Measurements from ENCODE around the gene SLC22A4.
A peak's percentile ranks its signal among the peaks of the same experiment; 100 is the strongest.

The SLC22A4 gene

DNA sequence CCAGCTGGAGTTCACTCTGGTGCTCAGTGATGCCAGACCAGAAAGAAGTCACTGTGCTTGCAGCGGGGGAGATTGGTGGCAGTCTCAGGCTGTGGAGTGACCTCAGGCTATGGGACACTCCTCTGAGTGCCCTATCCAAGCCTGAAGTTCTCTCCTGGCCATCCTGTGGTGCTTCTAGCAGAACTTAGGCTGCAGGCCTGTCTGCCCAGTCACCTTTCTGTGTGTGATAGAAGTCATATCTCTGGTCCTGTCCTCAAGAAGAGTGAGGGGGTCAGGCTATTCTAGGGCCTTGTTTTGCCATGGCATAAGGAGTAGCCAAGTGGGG, 27.4 kb upstream of the SLC22A4 start:
- TF ChIP-seq, protein P1, sequence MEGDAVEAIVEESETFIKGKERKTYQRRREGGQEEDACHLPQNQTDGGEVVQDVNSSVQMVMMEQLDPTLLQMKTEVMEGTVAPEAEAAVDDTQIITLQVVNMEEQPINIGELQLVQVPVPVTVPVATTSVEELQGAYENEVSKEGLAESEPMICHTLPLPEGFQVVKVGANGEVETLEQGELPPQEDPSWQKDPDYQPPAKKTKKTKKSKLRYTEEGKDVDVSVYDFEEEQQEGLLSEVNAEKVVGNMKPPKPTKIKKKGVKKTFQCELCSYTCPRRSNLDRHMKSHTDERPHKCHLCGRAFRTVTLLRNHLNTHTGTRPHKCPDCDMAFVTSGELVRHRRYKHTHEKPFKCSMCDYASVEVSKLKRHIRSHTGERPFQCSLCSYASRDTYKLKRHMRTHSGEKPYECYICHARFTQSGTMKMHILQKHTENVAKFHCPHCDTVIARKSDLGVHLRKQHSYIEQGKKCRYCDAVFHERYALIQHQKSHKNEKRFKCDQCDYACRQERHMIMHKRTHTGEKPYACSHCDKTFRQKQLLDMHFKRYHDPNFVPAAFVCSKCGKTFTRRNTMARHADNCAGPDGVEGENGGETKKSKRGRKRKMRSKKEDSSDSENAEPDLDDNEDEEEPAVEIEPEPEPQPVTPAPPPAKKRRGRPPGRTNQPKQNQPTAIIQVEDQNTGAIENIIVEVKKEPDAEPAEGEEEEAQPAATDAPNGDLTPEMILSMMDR (IDR thresholded peaks at IDR 0.05; ENCODE audit: poor library complexity, severe bottlenecking): no peak
- Histone ChIP-seq H3K27me3 (ENCODE audit: insufficient read depth, poor library complexity, severe bottlenecking) (no peaks in the 10 kb centered on the region), H3K4me3 (ENCODE audit: severe bottlenecking) (no peak overlapping the region), H3K36me3 (ENCODE audit: low read depth) (peaks cover 29% of the 10 kb centered on the region), H3K27ac (ENCODE audit: poor library complexity, severe bottlenecking) (peak overlapping the region; percentile 95), H3K4me1 (ENCODE audit: insufficient read depth, poor library complexity, severe bottlenecking) (peaks cover 26% of the 10 kb centered on the region), H3K9me3 (ENCODE audit: severe bottlenecking) (no peaks in the 10 kb centered on the region)
- no peak for DNase-seq (ENCODE audit: low spot score)
- no peak for ATAC-seq (ENCODE audit: low read depth)

DNA sequence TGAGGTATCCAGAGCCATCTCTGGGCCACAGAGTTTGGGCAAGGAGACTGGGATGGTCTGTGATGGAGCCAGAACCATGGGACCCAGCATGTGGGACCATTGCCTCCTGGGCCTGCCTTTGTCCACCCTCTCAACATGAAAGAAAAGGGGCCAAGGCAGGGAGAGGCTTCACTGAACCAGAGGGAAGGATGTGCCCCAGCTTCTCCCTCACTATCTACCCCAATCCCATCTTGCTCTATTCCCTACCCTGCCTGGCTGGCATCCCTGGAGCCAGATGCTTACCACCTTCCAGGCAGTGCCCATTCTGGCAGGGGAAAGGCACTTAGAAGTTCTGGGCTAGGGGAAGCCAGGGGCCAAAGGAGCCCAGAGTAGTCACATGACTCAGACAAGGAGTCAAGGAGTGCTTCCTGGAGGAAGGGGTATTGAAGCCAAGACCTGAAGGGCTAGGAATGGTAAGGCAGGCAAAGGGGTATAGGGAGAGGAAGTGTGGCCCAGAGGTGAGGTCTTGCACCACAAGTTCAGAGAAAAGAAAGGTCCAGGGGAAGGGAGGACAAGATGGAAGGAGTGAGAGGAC, 26.9 kb upstream of the SLC22A4 start:
- no peaks in the 10 kb centered on the region for H3K9me3 ChIP-seq (ENCODE audit: severe bottlenecking)
- H3K27me3 ChIP-seq (ENCODE audit: insufficient read depth, poor library complexity, severe bottlenecking): no peaks in the 10 kb centered on the region
- DNase-seq (ENCODE audit: low spot score) (no peak), ATAC-seq (ENCODE audit: low read depth) (no peak)
- H3K4me3 ChIP-seq (ENCODE audit: severe bottlenecking): no peak overlapping the region
- TF ChIP-seq, protein P1 (IDR thresholded peaks at IDR 0.05; ENCODE audit: poor library complexity, severe bottlenecking): no peak
- H3K4me1 ChIP-seq (ENCODE audit: insufficient read depth, poor library complexity, severe bottlenecking): peaks cover 26% of the 10 kb centered on the region
- no peak overlapping the region for H3K27ac ChIP-seq (ENCODE audit: poor library complexity, severe bottlenecking)
- H3K36me3 ChIP-seq (ENCODE audit: low read depth): peaks cover 33% of the 10 kb centered on the region

DNA sequence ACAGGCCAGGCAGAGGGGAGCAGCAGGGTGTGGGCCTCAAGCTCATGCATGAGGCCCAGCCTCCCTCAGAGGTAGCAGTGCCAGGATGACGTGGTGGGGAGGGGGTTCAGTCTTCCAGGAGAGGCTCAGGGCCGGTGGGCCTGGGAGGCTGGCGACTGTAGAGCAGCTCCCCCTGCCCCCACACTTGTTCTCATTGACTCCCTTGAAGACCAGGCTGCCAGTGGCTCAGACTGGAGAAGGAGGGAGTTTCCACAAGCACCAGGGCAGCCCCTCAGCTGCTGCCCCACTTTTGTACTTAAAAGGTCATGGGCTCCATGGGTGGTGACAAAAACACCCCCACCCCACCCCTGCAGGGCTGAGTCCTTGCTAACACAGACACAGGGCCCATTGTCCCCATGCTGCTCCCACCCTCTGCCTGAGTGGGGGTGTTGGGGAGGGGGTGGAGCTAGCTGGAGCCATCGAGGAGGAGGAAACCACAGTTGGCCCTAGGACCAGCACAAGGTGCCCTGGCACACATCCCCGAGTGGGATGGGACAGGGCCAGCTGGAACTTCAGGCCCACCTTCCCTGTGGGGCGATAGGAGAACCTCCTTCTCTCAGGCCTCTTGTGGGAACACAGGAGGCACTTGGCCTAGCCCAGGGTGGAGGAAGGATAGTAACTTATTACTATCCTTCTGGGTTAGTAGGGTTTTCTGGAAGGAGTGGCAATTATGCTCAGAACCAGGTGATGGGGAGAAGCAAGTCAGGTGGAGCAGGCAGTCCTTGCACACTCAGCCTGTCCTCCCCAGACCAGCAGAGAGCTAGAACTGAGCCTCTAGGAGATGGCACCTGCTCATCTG, 26.0 kb upstream of the SLC22A4 start:
- Histone ChIP-seq H3K27ac (ENCODE audit: poor library complexity, severe bottlenecking) (no peak overlapping the region), H3K36me3 (ENCODE audit: low read depth) (peaks cover 32% of the 10 kb centered on the region)
- no peak for ATAC-seq (ENCODE audit: low read depth)

DNA sequence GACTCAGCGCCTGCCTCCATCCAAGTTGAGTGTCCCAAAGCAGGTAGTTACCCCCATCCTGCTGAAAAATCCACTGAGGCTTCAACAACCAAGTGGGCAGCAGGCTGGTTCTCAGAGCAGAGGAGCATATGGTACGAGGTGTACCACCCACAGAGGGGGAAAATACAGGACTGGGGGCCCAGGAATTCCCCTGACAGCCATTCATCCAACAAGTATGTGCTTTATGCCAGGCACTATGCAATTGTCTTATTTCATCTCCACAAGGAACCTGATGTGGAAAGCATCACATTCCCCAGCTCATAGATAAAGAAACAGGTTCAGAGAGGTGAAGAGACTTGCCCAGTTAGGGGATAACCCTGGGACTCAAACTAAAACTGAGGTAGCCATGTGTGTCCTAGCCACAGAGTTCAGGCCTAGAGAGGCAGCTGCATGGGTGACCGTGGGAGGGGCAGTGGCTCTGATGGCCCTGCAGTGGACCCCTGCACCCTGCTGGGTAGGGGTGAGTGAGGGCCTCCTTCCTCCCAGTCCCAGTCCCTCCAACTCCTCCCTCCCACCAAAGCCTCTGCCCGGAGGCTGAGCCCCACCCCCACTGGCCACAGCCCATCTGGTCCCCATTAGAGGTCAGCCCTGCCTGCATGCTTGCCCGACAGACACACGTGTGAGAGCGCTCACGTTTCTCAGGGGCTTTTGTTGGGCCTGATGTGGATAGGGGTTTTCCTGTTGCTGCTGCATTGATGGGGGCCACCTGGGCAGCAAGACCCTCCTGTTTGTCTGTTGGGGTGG, 25.2 kb upstream of the SLC22A4 start:
- DNase-seq (ENCODE audit: low spot score) (no peak), ATAC-seq (ENCODE audit: low read depth) (no peak)
- Histone ChIP-seq H3K9me3 (ENCODE audit: severe bottlenecking) (no peaks in the 10 kb centered on the region), H3K27ac (ENCODE audit: poor library complexity, severe bottlenecking) (no peak overlapping the region), H3K4me3 (ENCODE audit: severe bottlenecking) (no peak overlapping the region), H3K36me3 (ENCODE audit: low read depth) (peaks cover 37% of the 10 kb centered on the region), H3K27me3 (ENCODE audit: insufficient read depth, poor library complexity, severe bottlenecking) (no peaks in the 10 kb centered on the region), H3K4me1 (ENCODE audit: insufficient read depth, poor library complexity, severe bottlenecking) (peaks cover 18% of the 10 kb centered on the region)
- TF ChIP-seq, protein P1 (IDR thresholded peaks at IDR 0.05; ENCODE audit: poor library complexity, severe bottlenecking): no peak

More for the DNA sequence above, 26.0 kb upstream of the SLC22A4 start:
- H3K4me1 ChIP-seq (ENCODE audit: insufficient read depth, poor library complexity, severe bottlenecking): peaks cover 26% of the 10 kb centered on the region
- TF ChIP-seq, protein P1 (IDR thresholded peaks at IDR 0.05; ENCODE audit: poor library complexity, severe bottlenecking): no peak
- H3K9me3 ChIP-seq (ENCODE audit: severe bottlenecking): no peaks in the 10 kb centered on the region
- H3K27me3 ChIP-seq (ENCODE audit: insufficient read depth, poor library complexity, severe bottlenecking): no peaks in the 10 kb centered on the region
- DNase-seq (ENCODE audit: low spot score): peak; percentile 63
- H3K4me3 ChIP-seq (ENCODE audit: severe bottlenecking): no peak overlapping the region

Measured in RWPE2 (cell line).